Measurements from ENCODE around the gene NME7.
A peak's percentile ranks its signal among the peaks of the same experiment; 100 is the strongest.

NME7 gene

DNA sequence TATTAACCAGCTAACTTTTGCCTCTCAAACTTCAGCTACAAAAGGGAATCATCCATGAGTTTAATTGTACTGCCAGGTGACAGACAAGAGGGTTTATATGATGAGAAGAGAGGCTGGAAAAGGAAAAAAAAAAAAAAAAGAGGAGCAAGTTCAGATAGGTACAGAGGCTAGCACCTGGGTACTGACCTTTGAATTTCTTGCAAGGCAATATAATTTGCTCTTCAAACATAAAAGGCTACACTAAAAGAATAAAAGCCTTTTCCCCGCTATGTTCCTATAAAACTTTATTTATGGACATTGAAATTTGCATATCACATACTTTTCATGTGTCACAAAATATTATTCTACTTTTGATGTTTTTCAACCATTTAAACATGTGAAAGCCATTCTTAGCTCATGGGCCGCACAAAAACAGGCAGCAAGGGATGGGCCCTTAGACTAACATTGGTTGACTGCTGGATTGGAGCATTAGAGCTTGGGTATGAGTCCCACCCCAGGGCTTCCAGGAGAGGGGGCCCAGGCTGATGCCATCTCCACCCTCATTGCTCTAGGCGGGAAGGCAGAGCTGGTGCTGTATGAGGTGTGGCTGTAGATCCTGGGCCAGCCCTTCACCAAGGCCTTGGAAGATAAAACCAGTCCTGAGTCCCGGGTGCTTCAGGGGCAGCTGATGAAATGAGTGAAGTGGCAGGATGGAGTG is 216.8 kb downstream of the NME7 start:
- DNase-seq (ENCODE audit: low spot score), result no peak

- no peak for DNase-seq (ENCODE audit: low spot score)
Measured at GRCh38 chr1:169149555-169150286, 217.9 kb downstream of the NME7 start.

DNA sequence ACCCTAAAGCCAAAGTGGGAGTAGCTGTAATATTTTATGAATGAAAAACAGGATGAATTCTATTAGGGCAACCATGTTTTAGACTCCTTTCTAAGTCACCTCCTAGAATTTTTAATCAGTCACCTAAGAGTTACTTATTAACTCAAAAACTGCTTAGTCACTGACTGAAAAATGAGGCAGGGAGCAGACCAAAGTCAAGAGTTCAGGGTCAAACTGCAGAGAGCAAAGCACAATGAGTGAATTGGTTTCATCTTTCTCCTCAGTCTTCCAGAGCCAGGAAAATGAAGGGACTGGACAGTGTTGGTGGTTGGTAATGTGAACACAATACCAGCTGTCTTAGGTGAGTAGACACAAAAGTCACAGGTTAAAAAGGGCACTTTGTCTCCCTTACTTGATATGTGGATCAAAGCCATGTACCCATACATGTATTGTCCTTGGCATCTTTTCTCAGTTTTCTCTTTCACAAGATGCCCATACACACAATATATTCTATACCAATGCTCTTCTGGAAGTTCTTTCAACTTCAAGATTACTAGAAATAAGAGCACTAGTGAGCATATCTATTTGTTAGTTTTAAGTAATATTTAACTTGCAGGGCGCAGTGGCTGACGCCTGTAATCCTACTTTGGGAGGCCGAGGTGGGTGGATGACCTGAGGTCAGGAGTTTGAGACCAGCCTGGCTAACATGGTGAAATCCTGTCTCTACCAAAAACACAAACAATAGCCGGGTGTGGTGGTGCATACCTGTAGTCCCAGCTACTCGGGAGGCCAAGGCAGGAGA is 218.9 kb downstream of the NME7 start:
- peak; percentile 51 for DNase-seq (ENCODE audit: low spot score)

DNA sequence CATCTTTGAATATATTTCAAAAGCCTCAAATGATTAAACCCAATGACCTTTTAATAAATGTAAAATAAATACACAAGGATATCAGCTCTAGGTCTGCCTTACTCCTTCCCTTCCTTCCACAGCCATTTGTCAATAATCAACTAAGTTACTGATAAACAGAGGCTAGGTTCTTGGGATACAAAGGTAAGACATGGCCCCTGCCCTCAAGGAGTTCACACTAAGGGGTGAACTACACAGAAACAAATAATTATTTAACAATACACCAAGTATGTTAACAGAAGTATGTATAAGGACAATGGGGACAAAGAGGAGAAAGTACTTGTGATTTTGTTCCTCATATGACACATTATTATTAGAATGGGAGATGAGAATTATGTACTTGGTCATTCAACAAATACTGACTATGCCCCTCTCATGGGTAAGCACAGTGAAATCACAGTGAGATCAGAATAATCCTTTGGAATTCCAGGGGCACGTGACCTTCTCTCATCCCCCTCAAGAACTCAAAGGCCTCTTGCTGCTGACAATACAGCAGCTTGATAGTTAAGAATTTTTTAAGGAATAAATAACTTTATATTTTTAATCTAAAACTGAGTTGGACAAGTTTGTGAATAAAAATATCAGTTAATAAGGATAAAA is 220.9 kb downstream of the NME7 start:
- no peak for DNase-seq (ENCODE audit: low spot score)

GRCh38 chr1:169144941-169145626 is 222.5 kb downstream of the NME7 start:
- DNase-seq (ENCODE audit: low spot score), result no peak

DNA sequence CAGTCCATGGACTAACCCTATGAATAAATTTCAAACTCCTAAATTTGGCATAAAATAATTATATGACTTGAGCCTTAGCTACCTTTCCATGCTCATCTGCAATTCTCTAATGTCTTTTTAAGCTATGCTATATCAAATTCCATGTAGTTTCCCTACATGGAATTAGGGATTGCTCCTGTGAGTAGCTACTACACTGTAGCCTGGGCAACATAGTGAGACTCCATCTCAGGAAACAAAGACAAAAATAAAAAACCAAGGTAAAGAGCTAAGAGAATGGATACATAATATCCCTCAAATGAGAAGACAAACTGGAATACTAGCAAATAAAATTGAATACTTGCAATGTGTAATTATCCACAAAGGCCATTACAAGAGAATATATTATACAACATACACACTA is 223.6 kb downstream of the NME7 start:
- no peak for DNase-seq (ENCODE audit: low spot score)

- no peak for DNase-seq (ENCODE audit: low spot score)
Measured at GRCh38 chr1:169143346-169143745, 224.3 kb downstream of the NME7 start.

- no peak for DNase-seq (ENCODE audit: low spot score)
Measured at GRCh38 chr1:169142129-169142528, 225.5 kb downstream of the NME7 start.

DNA sequence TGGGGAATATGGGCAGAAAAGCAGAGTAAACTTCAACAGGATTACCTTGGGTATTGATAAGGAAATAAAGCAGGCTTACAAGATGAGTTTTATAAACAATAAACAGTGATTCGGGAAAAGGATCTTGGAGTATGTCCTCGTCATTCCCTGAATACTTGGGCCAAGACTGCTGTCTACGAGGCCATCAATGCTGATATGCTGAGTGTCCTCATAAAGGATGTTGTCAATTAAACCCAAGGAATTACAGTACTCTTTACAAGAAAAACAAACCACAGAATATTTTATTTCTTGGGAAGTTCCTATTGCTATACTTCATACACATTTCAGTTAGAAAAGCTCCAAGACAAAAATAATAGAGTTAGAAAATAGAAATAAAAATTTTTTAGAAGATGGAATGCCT is 226.2 kb downstream of the NME7 start:
- no peak for DNase-seq (ENCODE audit: low spot score)

DNA sequence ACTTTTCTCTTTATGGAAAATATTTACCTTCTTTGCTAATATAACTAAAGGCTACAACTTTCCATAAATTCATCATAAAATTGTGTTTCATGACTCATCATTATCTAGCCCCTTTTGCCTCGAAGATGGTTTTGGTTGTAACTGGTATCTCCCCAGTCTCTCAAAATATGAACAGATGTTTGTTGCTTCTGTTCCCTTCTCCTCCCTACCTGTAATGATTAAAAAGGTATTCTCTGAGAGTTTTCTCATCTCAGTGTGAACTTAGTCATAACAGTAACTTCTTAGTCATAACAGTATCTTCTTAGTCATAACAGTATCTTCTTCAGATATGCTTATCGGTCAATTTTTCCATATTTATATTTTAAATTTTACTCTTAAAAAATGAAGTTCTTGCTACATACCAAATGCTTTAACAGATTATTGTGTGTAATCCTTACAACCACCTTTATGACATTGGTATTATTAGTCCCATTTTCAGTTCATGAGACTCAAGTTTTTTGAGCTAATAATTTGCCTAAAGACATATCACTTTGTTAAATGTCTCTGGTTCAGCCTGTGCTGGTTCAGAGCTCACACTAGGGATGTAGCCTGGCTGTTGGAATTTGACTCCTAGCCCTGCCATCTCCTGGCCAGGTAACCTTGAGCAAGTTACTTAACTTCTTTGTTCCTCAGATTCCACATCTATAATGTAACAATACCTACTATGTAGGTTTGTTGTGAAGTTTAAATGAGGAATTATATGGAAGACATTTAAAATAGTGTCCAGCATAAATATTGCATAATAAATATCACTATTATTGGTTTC is 228.5 kb downstream of the NME7 start:
- no peak for DNase-seq (ENCODE audit: low spot score)

GRCh38 chr1:169137357-169137756 is 230.2 kb downstream of the NME7 start:
- DNase-seq (ENCODE audit: low spot score), result no peak

DNA sequence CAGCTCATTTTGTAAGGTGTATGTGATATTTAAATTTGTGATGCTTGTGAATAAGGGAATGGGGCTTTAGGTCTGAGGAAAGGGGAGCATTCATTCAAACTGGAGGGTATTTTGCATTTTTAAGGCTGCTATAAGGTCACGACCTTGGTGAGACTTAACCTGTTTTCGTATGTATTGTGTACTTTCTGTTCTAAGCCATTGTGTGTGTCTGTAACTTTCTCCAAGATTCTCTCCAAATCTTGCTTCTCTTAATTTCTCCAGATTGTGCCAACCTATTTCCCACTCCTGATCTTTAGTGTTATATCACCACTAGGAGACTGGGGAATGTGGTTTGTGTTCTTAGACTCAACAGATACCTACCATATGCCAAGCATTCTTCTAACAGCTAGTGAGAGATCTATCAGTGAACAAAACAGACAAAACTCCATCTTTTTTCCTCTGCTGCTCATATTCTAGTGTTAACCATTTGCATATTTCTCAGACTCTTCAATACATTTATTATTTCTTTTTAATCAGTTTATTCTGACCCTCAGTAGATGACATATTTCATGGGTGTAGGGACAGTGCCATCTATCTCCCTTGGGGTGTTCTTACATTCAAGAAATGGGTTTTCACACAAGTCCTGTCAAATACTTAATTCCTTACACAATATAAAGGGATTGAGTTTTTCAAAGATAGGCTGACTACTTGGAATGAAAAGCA is 233.6 kb downstream of the NME7 start:
- no peak for DNase-seq (ENCODE audit: low spot score)

DNA sequence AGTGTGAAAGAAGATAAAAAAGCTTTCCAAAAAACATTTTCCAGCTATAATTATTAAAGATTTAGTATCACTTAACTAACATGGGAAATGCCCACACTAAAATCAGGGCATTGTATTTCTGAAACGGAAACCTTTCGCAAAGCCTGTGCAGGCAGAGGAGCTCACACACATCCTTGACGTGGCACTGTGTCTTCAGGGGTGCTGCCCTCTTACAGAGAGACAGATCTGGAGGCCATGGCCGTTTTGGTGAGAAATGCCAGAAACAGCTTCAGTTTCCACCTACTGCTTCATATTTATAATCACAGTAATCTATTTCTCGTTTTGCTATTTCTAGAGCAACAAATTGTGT is 234.4 kb downstream of the NME7 start:
- no peak for DNase-seq (ENCODE audit: low spot score)

GRCh38 chr1:169132512-169133227 is 234.9 kb downstream of the NME7 start:
- no peak for DNase-seq (ENCODE audit: low spot score)

GRCh38 chr1:169130683-169131082 is 236.9 kb downstream of the NME7 start:
- DNase-seq (ENCODE audit: low spot score), result no peak

DNA sequence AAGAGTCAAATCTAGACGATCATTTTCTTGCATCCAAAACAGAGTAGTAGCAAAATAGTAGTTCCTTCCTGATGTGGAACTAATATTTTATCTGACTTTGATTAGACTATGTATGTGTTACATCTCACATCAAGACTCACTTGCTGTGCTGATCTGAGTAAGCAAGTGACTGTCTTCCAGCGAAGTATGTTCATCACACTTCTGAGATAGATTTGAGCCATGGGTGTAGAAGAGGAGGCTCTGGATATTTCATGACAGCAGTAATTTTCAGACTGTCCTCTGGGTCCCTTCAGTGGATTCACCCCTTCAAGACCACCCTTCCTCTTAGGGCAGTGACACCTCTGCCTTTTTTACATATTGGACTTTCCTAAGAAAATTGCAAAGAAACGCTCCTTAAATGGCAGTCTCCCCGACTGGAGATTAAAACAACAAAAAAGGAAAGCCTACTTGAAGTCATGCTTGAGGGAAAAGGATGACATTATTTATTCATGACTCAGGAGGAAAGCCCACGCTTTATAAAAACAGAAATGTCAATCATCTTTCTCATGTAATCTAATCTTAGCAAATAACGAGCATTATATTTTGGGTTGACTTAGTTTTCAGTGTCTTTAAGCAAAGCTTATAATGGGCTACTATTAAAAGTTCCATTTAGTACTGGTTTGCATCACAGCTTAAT is 238.3 kb downstream of the NME7 start:
- no peak for DNase-seq (ENCODE audit: low spot score)

- DNase-seq (ENCODE audit: low spot score), result no peak
Measured at GRCh38 chr1:169128562-169128961, 239.0 kb downstream of the NME7 start.

DNA sequence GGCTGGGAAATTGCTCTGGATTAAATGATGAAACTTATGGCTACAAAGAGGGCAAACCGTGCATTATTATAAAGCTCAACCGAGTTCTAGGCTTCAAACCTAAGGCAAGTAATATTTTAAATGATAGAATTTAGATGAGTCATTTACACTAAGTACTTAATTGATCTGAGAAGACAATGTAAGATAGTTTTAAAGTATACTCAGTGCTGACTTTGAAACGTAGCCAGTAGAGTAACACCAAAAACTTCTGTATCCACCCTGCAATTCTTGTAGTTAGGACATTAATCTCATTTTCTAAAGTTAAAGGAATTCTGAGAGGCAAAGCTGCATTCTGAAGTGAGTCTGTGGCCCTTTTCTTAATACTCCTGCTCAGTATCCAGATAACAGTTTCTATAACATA is 240.3 kb downstream of the NME7 start:
- no peak for DNase-seq (ENCODE audit: low spot score)

DNA sequence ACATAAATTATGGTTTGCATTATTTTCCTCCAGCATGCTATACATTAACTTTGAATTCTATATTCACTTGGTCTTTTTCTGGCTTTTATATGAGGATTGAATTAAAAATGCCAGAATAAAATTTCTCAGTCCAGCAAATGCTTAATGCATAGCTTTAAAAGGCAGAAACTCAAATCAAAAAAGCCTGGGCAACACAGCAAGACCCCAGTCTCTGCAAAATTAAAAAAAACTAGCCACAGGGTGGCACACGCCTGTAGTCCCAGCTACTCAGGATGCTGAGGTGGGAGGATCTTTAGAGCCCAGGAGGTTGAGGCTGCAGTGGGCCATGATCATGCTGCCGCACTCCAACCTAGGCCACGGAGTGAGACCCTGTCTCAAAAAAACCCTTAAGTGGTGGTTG is 241.3 kb downstream of the NME7 start:
- no peak for DNase-seq (ENCODE audit: low spot score)

Measured in HuH-7 (cell line).